ENCODE measurements around the gene IQCE.

DNA sequence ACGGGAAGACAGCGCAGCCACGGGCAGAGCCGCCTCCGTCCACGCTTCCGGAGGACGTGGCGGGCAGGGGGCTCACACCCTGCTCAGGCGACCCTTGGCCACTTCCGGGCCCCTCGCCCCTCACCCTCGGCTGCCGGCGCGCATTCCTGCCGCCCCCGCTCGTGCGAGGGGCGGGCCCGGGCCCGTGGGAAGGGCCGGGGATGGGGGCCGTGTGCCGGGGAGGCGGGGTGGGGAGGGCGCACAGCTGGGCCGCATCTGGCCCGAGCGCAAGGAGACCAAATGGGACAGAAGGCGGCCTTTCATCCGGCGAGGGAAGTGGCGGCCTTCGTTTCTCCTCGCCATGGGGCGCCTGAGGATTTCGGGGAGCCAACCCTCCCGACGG lies 40.1 kb upstream of the IQCE start:
- TF ChIP-seq, protein P1, sequence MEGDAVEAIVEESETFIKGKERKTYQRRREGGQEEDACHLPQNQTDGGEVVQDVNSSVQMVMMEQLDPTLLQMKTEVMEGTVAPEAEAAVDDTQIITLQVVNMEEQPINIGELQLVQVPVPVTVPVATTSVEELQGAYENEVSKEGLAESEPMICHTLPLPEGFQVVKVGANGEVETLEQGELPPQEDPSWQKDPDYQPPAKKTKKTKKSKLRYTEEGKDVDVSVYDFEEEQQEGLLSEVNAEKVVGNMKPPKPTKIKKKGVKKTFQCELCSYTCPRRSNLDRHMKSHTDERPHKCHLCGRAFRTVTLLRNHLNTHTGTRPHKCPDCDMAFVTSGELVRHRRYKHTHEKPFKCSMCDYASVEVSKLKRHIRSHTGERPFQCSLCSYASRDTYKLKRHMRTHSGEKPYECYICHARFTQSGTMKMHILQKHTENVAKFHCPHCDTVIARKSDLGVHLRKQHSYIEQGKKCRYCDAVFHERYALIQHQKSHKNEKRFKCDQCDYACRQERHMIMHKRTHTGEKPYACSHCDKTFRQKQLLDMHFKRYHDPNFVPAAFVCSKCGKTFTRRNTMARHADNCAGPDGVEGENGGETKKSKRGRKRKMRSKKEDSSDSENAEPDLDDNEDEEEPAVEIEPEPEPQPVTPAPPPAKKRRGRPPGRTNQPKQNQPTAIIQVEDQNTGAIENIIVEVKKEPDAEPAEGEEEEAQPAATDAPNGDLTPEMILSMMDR (IDR thresholded peaks at IDR 0.05 in 2 of 3, conservative IDR thresholded peaks at IDR 0.05 in 1 of 3; ENCODE audit: control insufficient read depth in 2 of 3, extremely low read depth in 1 of 3, insufficient read depth in 1 of 3, low read depth in 3 of 3, low read length in 3 of 3), result no peak
- TF ChIP-seq, protein P2, sequence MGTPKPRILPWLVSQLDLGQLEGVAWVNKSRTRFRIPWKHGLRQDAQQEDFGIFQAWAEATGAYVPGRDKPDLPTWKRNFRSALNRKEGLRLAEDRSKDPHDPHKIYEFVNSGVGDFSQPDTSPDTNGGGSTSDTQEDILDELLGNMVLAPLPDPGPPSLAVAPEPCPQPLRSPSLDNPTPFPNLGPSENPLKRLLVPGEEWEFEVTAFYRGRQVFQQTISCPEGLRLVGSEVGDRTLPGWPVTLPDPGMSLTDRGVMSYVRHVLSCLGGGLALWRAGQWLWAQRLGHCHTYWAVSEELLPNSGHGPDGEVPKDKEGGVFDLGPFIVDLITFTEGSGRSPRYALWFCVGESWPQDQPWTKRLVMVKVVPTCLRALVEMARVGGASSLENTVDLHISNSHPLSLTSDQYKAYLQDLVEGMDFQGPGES (IDR thresholded peaks at IDR 0.05), result no peak
- no peak for TF ChIP-seq FOXK2 (IDR thresholded peaks at IDR 0.05)
- no peak for TF ChIP-seq EZH2 (IDR thresholded peaks at IDR 0.05; ENCODE audit: borderline replicate concordance, control insufficient read depth, low read depth, low read length)
- no peak for TF ChIP-seq SUZ12 (IDR thresholded peaks at IDR 0.05; ENCODE audit: unreplicated experiment)
- no peak for TF ChIP-seq RUNX3 (IDR thresholded peaks at IDR 0.05; ENCODE audit: low read length)
